ENCODE measurements around the gene LHCGR. TPM values are rescaled to one million over a fixed set of nuclear protein-coding genes. Genes with fewer than 3 reads are reported as not detected.

Gene LHCGR
- total and polyA plus RNA-seq, 2 experiments from 2014 or later = 0.45 to 0.66 TPM

DNA sequence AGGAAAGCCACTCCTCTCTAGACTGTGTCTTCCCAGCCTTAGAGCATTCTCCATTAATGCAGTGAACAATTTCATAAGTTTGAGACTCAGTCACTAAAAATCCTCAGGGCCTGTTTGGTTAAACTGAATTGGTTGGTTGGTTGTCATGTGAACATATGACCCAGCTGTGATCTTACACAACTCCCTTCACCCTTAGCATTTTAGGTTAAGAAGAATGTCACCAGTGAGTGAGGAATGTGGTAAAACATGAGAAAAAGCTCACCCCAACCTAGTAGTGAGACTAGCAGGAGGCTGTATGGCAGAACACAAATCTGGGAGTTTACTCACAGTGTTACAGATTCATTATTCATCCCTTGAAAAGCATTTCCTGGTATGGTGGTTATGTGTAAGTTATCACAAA is 32.4 kb downstream of the LHCGR start (continued):
- no peak for TF ChIP-seq CTCF (conservative IDR thresholded peaks at IDR 0.05; ENCODE audit: low read depth in 2 of 2)
- no peak for TF ChIP-seq JUNB (IDR thresholded peaks at IDR 0.05; ENCODE audit: unreplicated experiment)

- H3K27me3 Mint-ChIP-seq (ENCODE audit: insufficient read depth, low read depth, poor library complexity) = peaks cover 5% of the 10 kb centered on the region
- ATAC-seq (no peak), DNase-seq (ENCODE audit: low spot score) (no peak)
- 0 out of 2 replicates have a peak, but pooled peaks cover 4% of the 10 kb centered on the region for H3K4me1 ChIP-seq (ENCODE audit: insufficient read depth)
- H3K4me1 Mint-ChIP-seq = peaks cover 11% of the 10 kb centered on the region
- no peaks in the 10 kb centered on the region for H3K36me3 ChIP-seq (ENCODE audit: insufficient read depth)
- no peak overlapping the region for H3K27ac Mint-ChIP-seq
- no peaks in the 10 kb centered on the region for H3K9me2 ChIP-seq (ENCODE audit: insufficient read depth)
- H3K4me3 ChIP-seq = no peak overlapping the region
- H3K9me3 Mint-ChIP-seq = no peaks in the 10 kb centered on the region
- no peak overlapping the region for H3K4me2 ChIP-seq
- H3K36me3 Mint-ChIP-seq (ENCODE audit: low read depth) = no peaks in the 10 kb centered on the region
- no peaks in the 10 kb centered on the region for H3F3A ChIP-seq (replicated peaks; ENCODE audit: low read depth)
- H3K27me3 ChIP-seq (ENCODE audit: insufficient read depth) = no peaks in the 10 kb centered on the region
- no peaks in the 10 kb centered on the region for H4K20me1 ChIP-seq (replicated peaks; ENCODE audit: insufficient read depth)
- no peaks in the 10 kb centered on the region for H3K79me2 ChIP-seq (replicated peaks; ENCODE audit: insufficient read depth)
- no peak overlapping the region for H3K27ac ChIP-seq (ENCODE audit: low read depth)
- no peak overlapping the region for H3K4me3 Mint-ChIP-seq
- H2AFZ ChIP-seq = no peak overlapping the region
- TF ChIP-seq NANOG (IDR thresholded peaks at IDR 0.05; ENCODE audit: borderline replicate concordance) (no peak), EZH2phosphoT487 (IDR thresholded peaks at IDR 0.05; ENCODE audit: unreplicated experiment) (no peak), ZNF331 (CRISPR knock-in tag; IDR thresholded peaks at IDR 0.05; ENCODE audit: low read depth) (no peak), JUNB (IDR thresholded peaks at IDR 0.05; ENCODE audit: unreplicated experiment) (no peak), STAT1 (IDR thresholded peaks at IDR 0.05; ENCODE audit: unreplicated experiment) (no peak), EZH2 (IDR thresholded peaks at IDR 0.05; ENCODE audit: low read depth, unreplicated experiment) (no peak), POLR2AphosphoS5 (IDR thresholded peaks at IDR 0.05; ENCODE audit: low read depth) (no peak), CREB1 (CRISPR knock-in tag; IDR thresholded peaks at IDR 0.05; ENCODE audit: low read depth) (no peak), ZNF114 (CRISPR knock-in tag; IDR thresholded peaks at IDR 0.05) (no peak)
- TF ChIP-seq, protein P1, sequence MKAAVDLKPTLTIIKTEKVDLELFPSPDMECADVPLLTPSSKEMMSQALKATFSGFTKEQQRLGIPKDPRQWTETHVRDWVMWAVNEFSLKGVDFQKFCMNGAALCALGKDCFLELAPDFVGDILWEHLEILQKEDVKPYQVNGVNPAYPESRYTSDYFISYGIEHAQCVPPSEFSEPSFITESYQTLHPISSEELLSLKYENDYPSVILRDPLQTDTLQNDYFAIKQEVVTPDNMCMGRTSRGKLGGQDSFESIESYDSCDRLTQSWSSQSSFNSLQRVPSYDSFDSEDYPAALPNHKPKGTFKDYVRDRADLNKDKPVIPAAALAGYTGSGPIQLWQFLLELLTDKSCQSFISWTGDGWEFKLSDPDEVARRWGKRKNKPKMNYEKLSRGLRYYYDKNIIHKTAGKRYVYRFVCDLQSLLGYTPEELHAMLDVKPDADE (IDR thresholded peaks at IDR 0.05) = no peak
- TF ChIP-seq, protein P2, sequence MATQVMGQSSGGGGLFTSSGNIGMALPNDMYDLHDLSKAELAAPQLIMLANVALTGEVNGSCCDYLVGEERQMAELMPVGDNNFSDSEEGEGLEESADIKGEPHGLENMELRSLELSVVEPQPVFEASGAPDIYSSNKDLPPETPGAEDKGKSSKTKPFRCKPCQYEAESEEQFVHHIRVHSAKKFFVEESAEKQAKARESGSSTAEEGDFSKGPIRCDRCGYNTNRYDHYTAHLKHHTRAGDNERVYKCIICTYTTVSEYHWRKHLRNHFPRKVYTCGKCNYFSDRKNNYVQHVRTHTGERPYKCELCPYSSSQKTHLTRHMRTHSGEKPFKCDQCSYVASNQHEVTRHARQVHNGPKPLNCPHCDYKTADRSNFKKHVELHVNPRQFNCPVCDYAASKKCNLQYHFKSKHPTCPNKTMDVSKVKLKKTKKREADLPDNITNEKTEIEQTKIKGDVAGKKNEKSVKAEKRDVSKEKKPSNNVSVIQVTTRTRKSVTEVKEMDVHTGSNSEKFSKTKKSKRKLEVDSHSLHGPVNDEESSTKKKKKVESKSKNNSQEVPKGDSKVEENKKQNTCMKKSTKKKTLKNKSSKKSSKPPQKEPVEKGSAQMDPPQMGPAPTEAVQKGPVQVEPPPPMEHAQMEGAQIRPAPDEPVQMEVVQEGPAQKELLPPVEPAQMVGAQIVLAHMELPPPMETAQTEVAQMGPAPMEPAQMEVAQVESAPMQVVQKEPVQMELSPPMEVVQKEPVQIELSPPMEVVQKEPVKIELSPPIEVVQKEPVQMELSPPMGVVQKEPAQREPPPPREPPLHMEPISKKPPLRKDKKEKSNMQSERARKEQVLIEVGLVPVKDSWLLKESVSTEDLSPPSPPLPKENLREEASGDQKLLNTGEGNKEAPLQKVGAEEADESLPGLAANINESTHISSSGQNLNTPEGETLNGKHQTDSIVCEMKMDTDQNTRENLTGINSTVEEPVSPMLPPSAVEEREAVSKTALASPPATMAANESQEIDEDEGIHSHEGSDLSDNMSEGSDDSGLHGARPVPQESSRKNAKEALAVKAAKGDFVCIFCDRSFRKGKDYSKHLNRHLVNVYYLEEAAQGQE (IDR thresholded peaks at IDR 0.05; ENCODE audit: unreplicated experiment) = no peak
- TF ChIP-seq, protein P3, sequence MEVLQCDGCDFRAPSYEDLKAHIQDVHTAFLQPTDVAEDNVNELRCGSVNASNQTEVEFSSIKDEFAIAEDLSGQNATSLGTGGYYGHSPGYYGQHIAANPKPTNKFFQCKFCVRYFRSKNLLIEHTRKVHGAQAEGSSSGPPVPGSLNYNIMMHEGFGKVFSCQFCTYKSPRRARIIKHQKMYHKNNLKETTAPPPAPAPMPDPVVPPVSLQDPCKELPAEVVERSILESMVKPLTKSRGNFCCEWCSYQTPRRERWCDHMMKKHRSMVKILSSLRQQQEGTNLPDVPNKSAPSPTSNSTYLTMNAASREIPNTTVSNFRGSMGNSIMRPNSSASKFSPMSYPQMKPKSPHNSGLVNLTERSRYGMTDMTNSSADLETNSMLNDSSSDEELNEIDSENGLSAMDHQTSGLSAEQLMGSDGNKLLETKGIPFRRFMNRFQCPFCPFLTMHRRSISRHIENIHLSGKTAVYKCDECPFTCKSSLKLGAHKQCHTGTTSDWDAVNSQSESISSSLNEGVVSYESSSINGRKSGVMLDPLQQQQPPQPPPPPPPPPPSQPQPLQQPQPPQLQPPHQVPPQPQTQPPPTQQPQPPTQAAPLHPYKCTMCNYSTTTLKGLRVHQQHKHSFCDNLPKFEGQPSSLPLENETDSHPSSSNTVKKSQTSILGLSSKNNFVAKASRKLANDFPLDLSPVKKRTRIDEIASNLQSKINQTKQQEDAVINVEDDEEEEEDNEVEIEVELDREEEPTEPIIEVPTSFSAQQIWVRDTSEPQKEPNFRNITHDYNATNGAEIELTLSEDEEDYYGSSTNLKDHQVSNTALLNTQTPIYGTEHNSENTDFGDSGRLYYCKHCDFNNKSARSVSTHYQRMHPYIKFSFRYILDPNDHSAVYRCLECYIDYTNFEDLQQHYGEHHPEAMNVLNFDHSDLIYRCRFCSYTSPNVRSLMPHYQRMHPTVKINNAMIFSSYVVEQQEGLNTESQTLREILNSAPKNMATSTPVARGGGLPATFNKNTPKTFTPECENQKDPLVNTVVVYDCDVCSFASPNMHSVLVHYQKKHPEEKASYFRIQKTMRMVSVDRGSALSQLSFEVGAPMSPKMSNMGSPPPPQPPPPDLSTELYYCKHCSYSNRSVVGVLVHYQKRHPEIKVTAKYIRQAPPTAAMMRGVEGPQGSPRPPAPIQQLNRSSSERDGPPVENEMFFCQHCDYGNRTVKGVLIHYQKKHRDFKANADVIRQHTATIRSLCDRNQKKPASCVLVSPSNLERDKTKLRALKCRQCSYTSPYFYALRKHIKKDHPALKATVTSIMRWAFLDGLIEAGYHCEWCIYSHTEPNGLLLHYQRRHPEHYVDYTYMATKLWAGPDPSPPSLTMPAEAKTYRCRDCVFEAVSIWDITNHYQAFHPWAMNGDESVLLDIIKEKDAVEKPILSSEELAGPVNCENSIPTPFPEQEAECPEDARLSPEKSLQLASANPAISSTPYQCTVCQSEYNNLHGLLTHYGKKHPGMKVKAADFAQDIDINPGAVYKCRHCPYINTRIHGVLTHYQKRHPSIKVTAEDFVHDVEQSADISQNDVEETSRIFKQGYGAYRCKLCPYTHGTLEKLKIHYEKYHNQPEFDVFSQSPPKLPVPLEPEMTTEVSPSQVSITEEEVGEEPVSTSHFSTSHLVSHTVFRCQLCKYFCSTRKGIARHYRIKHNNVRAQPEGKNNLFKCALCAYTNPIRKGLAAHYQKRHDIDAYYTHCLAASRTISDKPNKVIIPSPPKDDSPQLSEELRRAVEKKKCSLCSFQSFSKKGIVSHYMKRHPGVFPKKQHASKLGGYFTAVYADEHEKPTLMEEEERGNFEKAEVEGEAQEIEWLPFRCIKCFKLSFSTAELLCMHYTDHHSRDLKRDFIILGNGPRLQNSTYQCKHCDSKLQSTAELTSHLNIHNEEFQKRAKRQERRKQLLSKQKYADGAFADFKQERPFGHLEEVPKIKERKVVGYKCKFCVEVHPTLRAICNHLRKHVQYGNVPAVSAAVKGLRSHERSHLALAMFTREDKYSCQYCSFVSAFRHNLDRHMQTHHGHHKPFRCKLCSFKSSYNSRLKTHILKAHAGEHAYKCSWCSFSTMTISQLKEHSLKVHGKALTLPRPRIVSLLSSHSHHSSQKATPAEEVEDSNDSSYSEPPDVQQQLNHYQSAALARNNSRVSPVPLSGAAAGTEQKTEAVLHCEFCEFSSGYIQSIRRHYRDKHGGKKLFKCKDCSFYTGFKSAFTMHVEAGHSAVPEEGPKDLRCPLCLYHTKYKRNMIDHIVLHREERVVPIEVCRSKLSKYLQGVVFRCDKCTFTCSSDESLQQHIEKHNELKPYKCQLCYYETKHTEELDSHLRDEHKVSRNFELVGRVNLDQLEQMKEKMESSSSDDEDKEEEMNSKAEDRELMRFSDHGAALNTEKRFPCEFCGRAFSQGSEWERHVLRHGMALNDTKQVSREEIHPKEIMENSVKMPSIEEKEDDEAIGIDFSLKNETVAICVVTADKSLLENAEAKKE (CRISPR knock-in tag; IDR thresholded peaks at IDR 0.05) = no peak
These were observed 33.1 kb downstream of the LHCGR start for GRCh38 chr2:48722391-48722790.

Data from GM23338 (cell line).